H9 (cell line): Measurements from ENCODE around the gene KLRC2. TPM values are rescaled to one million over a fixed set of nuclear protein-coding genes. Genes with fewer than 3 reads are reported as not detected.

Experiments
- DNase-seq: peaks from one replicate; pipeline ENCODE4 v3.0.0-alpha.2; 2017
- H2AFZ ChIP-seq: one replicate; pipeline ENCODE4 v1.6.1; 2013; ENCODE audit warnings: mild to moderate bottlenecking, low read length, control low read depth, moderate library complexity
- H2AK5ac ChIP-seq: 2 replicates; pipeline ENCODE4 v1.6.1; 2013; ENCODE audit warnings: low read length, control low read depth, mixed read lengths; ENCODE audit not compliant: insufficient read length
- H2BK120ac ChIP-seq: one replicate; pipeline ENCODE4 v1.6.1; 2013; ENCODE audit warnings: low read depth, mild to moderate bottlenecking, low read length, control low read depth, inconsistent platforms; ENCODE audit not compliant: poor library complexity, severe bottlenecking
- H2BK12ac ChIP-seq: 2 replicates; pipeline ENCODE4 v1.6.1; 2013; ENCODE audit warnings: low read length, control low read depth, mixed read lengths, low read depth; ENCODE audit not compliant: insufficient read length
- H2BK15ac ChIP-seq: 2 replicates; pipeline ENCODE4 v1.6.1; 2013; ENCODE audit warnings: low read depth, low read length, control low read depth
- H2BK20ac ChIP-seq: one replicate; pipeline ENCODE4 v1.6.1; 2013; ENCODE audit warnings: low read depth, mild to moderate bottlenecking, low read length, control low read depth, inconsistent platforms; ENCODE audit not compliant: poor library complexity, severe bottlenecking
- H2BK5ac ChIP-seq: 2 replicates; pipeline ENCODE4 v1.6.1; 2013; ENCODE audit warnings: low read length, control low read depth, mixed read lengths; ENCODE audit not compliant: insufficient read length
- H3K14ac ChIP-seq: 2 replicates; pipeline ENCODE4 v1.6.1; 2013; ENCODE audit warnings: low read length, control low read depth; ENCODE audit not compliant: insufficient read depth
- H3K18ac ChIP-seq: 2 replicates; pipeline ENCODE4 v1.6.1; 2013; ENCODE audit warnings: low read depth, mild to moderate bottlenecking, mixed read lengths, low read length, control low read depth; ENCODE audit not compliant: insufficient read length
- H3K23ac ChIP-seq: 2 replicates; pipeline ENCODE4 v1.6.1; 2013; ENCODE audit warnings: low read length, control low read depth, mixed read lengths, low read depth; ENCODE audit not compliant: insufficient read length
- H3K23me2 ChIP-seq: 2 replicates; pipeline ENCODE4 v1.6.1; 2013; ENCODE audit warnings: low read depth, mild to moderate bottlenecking, mixed read lengths, low read length, control low read depth; ENCODE audit not compliant: insufficient read length, poor library complexity, severe bottlenecking
- H3K27ac ChIP-seq: 2 replicates; pipeline ENCODE4 v1.5.1; 2013; ENCODE audit warnings: low read length, control low read depth, mixed read lengths, low read depth; ENCODE audit not compliant: insufficient read length
- H3K27me3 ChIP-seq: 2 replicates; pipeline ENCODE4 v1.6.1; 2013; ENCODE audit warnings: low read length, control low read depth, inconsistent platforms; ENCODE audit not compliant: insufficient read depth
- H3K4ac ChIP-seq: 2 replicates; pipeline ENCODE4 v1.6.1; 2013; ENCODE audit warnings: low read depth, mild to moderate bottlenecking, control low read depth, inconsistent platforms, low read length, moderate library complexity
- H3K4me1 ChIP-seq: 2 replicates; pipeline ENCODE4 v1.6.1; 2013; ENCODE audit warnings: low read length, control low read depth, inconsistent platforms; ENCODE audit not compliant: insufficient read depth
- H3K4me2 ChIP-seq: 2 replicates; pipeline ENCODE4 v1.6.1; 2013; ENCODE audit warnings: low read length, control low read depth, mixed read lengths; ENCODE audit not compliant: insufficient read length, insufficient read depth
- H3K56ac ChIP-seq: 2 replicates; pipeline ENCODE4 v1.6.1; 2013; ENCODE audit warnings: low read depth, mild to moderate bottlenecking, mixed read lengths, low read length, control low read depth; ENCODE audit not compliant: insufficient read length
- H3K79me1 ChIP-seq: 2 replicates; pipeline ENCODE4 v1.6.1; 2013; ENCODE audit warnings: low read depth, mild to moderate bottlenecking, moderate library complexity, low read length, control low read depth, inconsistent platforms; ENCODE audit not compliant: insufficient read depth, poor library complexity, severe bottlenecking
- H3K79me2 ChIP-seq: 2 replicates; pipeline ENCODE4 v1.6.1; 2013; ENCODE audit warnings: low read length, control low read depth, inconsistent platforms; ENCODE audit not compliant: insufficient read depth
- H3K9ac ChIP-seq: 2 replicates; pipeline ENCODE4 v1.6.1; 2013; ENCODE audit warnings: low read length, control low read depth, mixed read lengths; ENCODE audit not compliant: insufficient read length; ENCODE audit errors: extremely low read depth
- H3K9me3 ChIP-seq: one replicate; pipeline ENCODE4 v1.6.1; 2013; ENCODE audit warnings: low read depth, low read length, inconsistent platforms; ENCODE audit not compliant: control insufficient read depth
- H3T11ph ChIP-seq: one replicate; pipeline ENCODE4 v1.6.1; 2013; ENCODE audit warnings: mild to moderate bottlenecking, low read length, control low read depth, inconsistent platforms
- H4K20me1 ChIP-seq: one replicate; pipeline ENCODE4 v1.6.1; 2013; ENCODE audit not compliant: control insufficient read depth, insufficient read length, insufficient read depth
- H4K5ac ChIP-seq: 2 replicates; pipeline ENCODE4 v1.6.1; 2013; ENCODE audit warnings: low read depth, mild to moderate bottlenecking, mixed read lengths, low read length, control low read depth; ENCODE audit not compliant: insufficient read length
- H4K8ac ChIP-seq: replicated peaks from 2 replicates; pipeline ENCODE4 v1.6.1; 2013; ENCODE audit warnings: low read length, control low read depth, mixed read lengths, low read depth; ENCODE audit not compliant: insufficient read length
- H4K91ac ChIP-seq: 2 replicates; pipeline ENCODE4 v1.6.1; 2013; ENCODE audit warnings: low read depth, mild to moderate bottlenecking, moderate library complexity, mixed read lengths, low read length, control low read depth; ENCODE audit not compliant: insufficient read length
- H3K27ac Mint-ChIP-seq, 3 experiments: 2 replicates in 2 of 3; 3 replicates in 1 of 3; pipeline ENCODE4 v1.8.0; 2020 to 2021; ENCODE audit warnings: mixed read lengths in 3 of 3, mild to moderate bottlenecking in 1 of 3, moderate library complexity in 1 of 3
- H3K27me3 Mint-ChIP-seq: 2 replicates; pipeline ENCODE4 v1.8.0; 2021; ENCODE audit warnings: low read depth, mild to moderate bottlenecking, moderate library complexity, mixed read lengths
- H3K36me3 Mint-ChIP-seq, 3 experiments: 2 replicates in 2 of 3; 3 replicates in 1 of 3; pipeline ENCODE4 v1.8.0; 2020 to 2021; ENCODE audit warnings: low read depth in 3 of 3, mixed read lengths in 3 of 3; ENCODE audit not compliant: insufficient read depth in 1 of 3
- H3K4me1 Mint-ChIP-seq, 2 experiments: 2 replicates each; pipeline ENCODE4 v1.8.0; 2020; ENCODE audit warnings: mixed read lengths in 2 of 2
- H3K4me3 Mint-ChIP-seq, 2 experiments: 2 replicates in 1 of 2; 3 replicates in 1 of 2; pipeline ENCODE4 v1.8.0; 2020 to 2021; ENCODE audit warnings: mild to moderate bottlenecking in 2 of 2, mixed read lengths in 2 of 2, moderate library complexity in 1 of 2
- H3K9me3 Mint-ChIP-seq, 2 experiments: 2 replicates in 1 of 2; 3 replicates in 1 of 2; pipeline ENCODE4 v1.8.0; 2020; ENCODE audit warnings: mild to moderate bottlenecking in 2 of 2, mixed read lengths in 2 of 2, moderate library complexity in 1 of 2
- CTCF ChIP-seq: fragments of 200-600 bp; sonication (generic); conservative IDR thresholded peaks from 3 replicates; pipeline ENCODE4 v1.8.0; 2021; ENCODE audit warnings: antibody characterized with exemption, mild to moderate bottlenecking
- WGBS: extraction: QIAGEN DNeasy Blood & Tissue Kit; methylation state at CpG from one replicate; pipeline ENCODE4 v1.1.7; 2013; ENCODE audit warnings: missing lambda C conversion rate, low lambda C conversion rate, mixed read lengths; ENCODE audit not compliant: insufficient read length; ENCODE audit errors: extremely low coverage; 5-methylcytosine and 5-hydroxymethylcytosine counted together
- total RNA-seq: library from RNA; stranded (reverse); gene quantifications from 2 replicates; pipeline ENCODE4 v1.2.1, GENCODE V29; 2021

KLRC2 gene
- total RNA-seq, 1 experiment from 2014 or later, result not detected

GRCh38 chr12:10406725-10407124 lies 29.1 kb downstream of the KLRC2 start:
- no peak overlapping the region for H3T11ph ChIP-seq
- no peaks in the 10 kb centered on the region for H3K79me1 ChIP-seq
- DNase-seq, result no peak
- no CpG with 5 or more reads among the region's 4 CpGs for WGBS
- no peaks in the 10 kb centered on the region for H4K20me1 ChIP-seq
- H3K27me3 ChIP-seq, result no peaks in the 10 kb centered on the region
- H3K27ac ChIP-seq, result no peak overlapping the region
- no peak overlapping the region for H3K4ac ChIP-seq
- no peak overlapping the region for H2BK20ac ChIP-seq
- Mint-ChIP-seq H3K27ac (no peak overlapping the region), H3K36me3 (no peaks in the 10 kb centered on the region), H3K9me3 (no peaks in the 10 kb centered on the region; a peak in 1 of 5 replicates), H3K4me1 (peaks cover 10 to 14% of the 10 kb centered on the region in 2 experiments), H3K27me3 (no peaks in the 10 kb centered on the region), H3K4me3 (no peak overlapping the region)
- H3K4me2 ChIP-seq, result no peak overlapping the region
- no peaks in the 10 kb centered on the region for H3K79me2 ChIP-seq
- no peak for TF ChIP-seq CTCF
- H3K23me2 ChIP-seq, result no peaks in the 10 kb centered on the region
- no peak overlapping the region for H3K56ac ChIP-seq
- no peak overlapping the region for H2BK5ac ChIP-seq
- H4K8ac ChIP-seq, result no peak overlapping the region
- H3K9ac ChIP-seq, result no peak overlapping the region
- no peaks in the 10 kb centered on the region for H3K4me1 ChIP-seq
- H2BK15ac ChIP-seq, result no peak overlapping the region
- H4K91ac ChIP-seq, result no peak overlapping the region
- no peak overlapping the region for H2AFZ ChIP-seq
- H3K18ac ChIP-seq, result no peak overlapping the region
- H3K9me3 ChIP-seq, result no peaks in the 10 kb centered on the region
- no peak overlapping the region for H4K5ac ChIP-seq
- no peak overlapping the region for H3K14ac ChIP-seq
- H2AK5ac ChIP-seq, result no peak overlapping the region
- no peak overlapping the region for H2BK12ac ChIP-seq
- no peak overlapping the region for H2BK120ac ChIP-seq
- no peak overlapping the region for H3K23ac ChIP-seq
